GM23338 (cell line): ENCODE results near the gene MOGAT1. TPM values are rescaled to one million over a fixed set of nuclear protein-coding genes. Genes with fewer than 3 reads are reported as not detected.

Source experiments
- ATAC-seq: fragments of 200-7000 bp; cut with Tn5 transposase; 3 replicates; pipeline ENCODE4 v1.9.1; 2020
- DNase-seq: peaks from one replicate; pipeline ENCODE4 v3.0.0-alpha.2; 2015; ENCODE audit warnings: low spot score
- H2AFZ ChIP-seq: fragments of 200-600 bp; sonication (generic); 2 replicates; pipeline ENCODE4 v1.8.0; 2016; ENCODE audit warnings: antibody characterized with exemption, mild to moderate bottlenecking, moderate library complexity
- H3F3A ChIP-seq: fragments of 200-600 bp; sonication (generic); replicated peaks from 2 replicates; pipeline ENCODE4 v1.8.0; 2017; ENCODE audit warnings: antibody characterized with exemption, mixed run types, low read depth
- H3K27ac ChIP-seq: fragments of 200-600 bp; sonication (generic); 2 replicates; pipeline ENCODE4 v1.6.1; 2016; ENCODE audit warnings: low read depth
- H3K27me3 ChIP-seq: fragments of 200-600 bp; sonication (generic); 2 replicates; pipeline ENCODE4 v1.8.0; 2016; ENCODE audit warnings: mild to moderate bottlenecking, mixed run types, moderate library complexity; ENCODE audit not compliant: insufficient read depth
- H3K36me3 ChIP-seq: fragments of 200-600 bp; sonication (generic); 2 replicates; pipeline ENCODE4 v1.8.0; 2016; ENCODE audit warnings: mild to moderate bottlenecking; ENCODE audit not compliant: insufficient read depth
- H3K4me1 ChIP-seq: fragments of 200-600 bp; sonication (generic); 2 replicates; pipeline ENCODE4 v1.8.0; 2016; ENCODE audit warnings: mild to moderate bottlenecking, moderate library complexity; ENCODE audit not compliant: insufficient read depth
- H3K4me2 ChIP-seq: fragments of 200-600 bp; sonication (generic); 2 replicates; pipeline ENCODE4 v1.7.1; 2017; ENCODE audit warnings: mixed run types
- H3K4me3 ChIP-seq: fragments of 200-600 bp; sonication (generic); 2 replicates; pipeline ENCODE4 v1.6.1; 2016; ENCODE audit warnings: mixed run types
- H3K79me2 ChIP-seq: fragments of 200-600 bp; sonication (generic); replicated peaks from 2 replicates; pipeline ENCODE4 v1.8.0; 2017; ENCODE audit warnings: mild to moderate bottlenecking; ENCODE audit not compliant: insufficient read depth
- H3K9me2 ChIP-seq: fragments of 200-600 bp; sonication (generic); 2 replicates; pipeline ENCODE4 v1.8.0; 2017; ENCODE audit not compliant: insufficient read depth
- H4K20me1 ChIP-seq: fragments of 200-600 bp; sonication (generic); replicated peaks from 2 replicates; pipeline ENCODE4 v1.8.0; 2017; ENCODE audit warnings: mild to moderate bottlenecking; ENCODE audit not compliant: insufficient read depth
- H3K27ac Mint-ChIP-seq: 2 replicates; pipeline ENCODE4 v1.8.0; 2020; ENCODE audit warnings: inconsistent platforms, mild to moderate bottlenecking, moderate library complexity, mixed read lengths
- H3K27me3 Mint-ChIP-seq: 3 replicates; pipeline ENCODE4 v1.8.0; 2022; ENCODE audit warnings: low read depth, mild to moderate bottlenecking, moderate library complexity, mixed read lengths, inconsistent platforms; ENCODE audit not compliant: insufficient read depth, poor library complexity
- H3K36me3 Mint-ChIP-seq: 3 replicates; pipeline ENCODE4 v1.8.0; 2021; ENCODE audit warnings: low read depth, mild to moderate bottlenecking, inconsistent platforms, moderate library complexity, mixed read lengths
- H3K4me1 Mint-ChIP-seq: 3 replicates; pipeline ENCODE4 v1.8.0; 2020; ENCODE audit warnings: mild to moderate bottlenecking, inconsistent platforms, mixed read lengths
- H3K4me3 Mint-ChIP-seq: 3 replicates; pipeline ENCODE4 v1.8.0; 2021; ENCODE audit warnings: moderate library complexity, mild to moderate bottlenecking, inconsistent platforms, mixed read lengths
- H3K9me3 Mint-ChIP-seq: 3 replicates; pipeline ENCODE4 v1.8.0; 2020; ENCODE audit warnings: moderate library complexity, mild to moderate bottlenecking, inconsistent platforms, mixed read lengths
- CREB1 ChIP-seq: fragments of 250-450 bp; sonication (Bioruptor Pico); IDR thresholded peaks from 2 replicates; pipeline ENCODE4 v1.5.0; 2020; ENCODE audit warnings: low read depth, mild to moderate bottlenecking, moderate library complexity
- CTCF ChIP-seq, 2 experiments: fragments of 200-600 bp in 1 of 2; sonication (generic) in 1 of 2; conservative IDR thresholded peaks; 2 replicates each; pipeline versions ENCODE4 v1.5.1 to v1.6.1; 2016 to 2017; ENCODE audit warnings: antibody characterized with exemption in 2 of 2, low read depth in 2 of 2, mild to moderate bottlenecking in 2 of 2, moderate library complexity in 1 of 2
- ETS1 ChIP-seq: IDR thresholded peaks from 2 replicates; pipeline ENCODE4 v1.6.1; 2016; ENCODE audit warnings: antibody characterized with exemption
- POLR2AphosphoS5 ChIP-seq: IDR thresholded peaks from 2 replicates; pipeline ENCODE4 v1.6.1; 2016; ENCODE audit warnings: antibody characterized with exemption, low read depth
- REST ChIP-seq: IDR thresholded peaks from one replicate; pipeline ENCODE4 v1.6.1; 2018; ENCODE audit warnings: antibody characterized with exemption; ENCODE audit not compliant: unreplicated experiment
- polyA plus RNA-seq: library from polyadenylated mRNA; unstranded; fragments of >200 nt; fragmentation: Nextera tagmentation; extraction: Ambion mirVana; gene quantifications from 2 replicates; pipeline ENCODE4 v1.2.1, GENCODE V29; 2016
- total RNA-seq: library from RNA; depleted of rRNA; stranded (reverse); fragments of >200 nt; shearing (Covaris generic); gene quantifications from 2 replicates; pipeline ENCODE4 v1.2.3, GENCODE V29; 2014

Gene MOGAT1
- total and polyA plus RNA-seq, 2 experiments from 2014 or later: 0.86 to 0.94 TPM

GRCh38 chr2:222708274-222708710 is 36.8 kb downstream of the MOGAT1 start:
- ATAC-seq (peak; percentile 62), DNase-seq (peak; percentile 83)
- no peaks in the 10 kb centered on the region for H3K36me3 Mint-ChIP-seq
- no peak for TF ChIP-seq REST
- TF ChIP-seq CREB1 (CRISPR knock-in tag): no peak
- no peak for TF ChIP-seq ETS1
- peak; percentile 91 to 100 for TF ChIP-seq CTCF (conservative IDR thresholded peaks at IDR 0.05; ENCODE audit: low read depth in 2 of 2)
- Histone ChIP-seq H3K4me3 (no peak overlapping the region), H3K27ac (no peak overlapping the region), H2AFZ (no peak overlapping the region), H3K79me2 (no peaks in the 10 kb centered on the region), H3K9me2 (no peaks in the 10 kb centered on the region), H3F3A (no peaks in the 10 kb centered on the region), H4K20me1 (no peaks in the 10 kb centered on the region), H3K4me1 (peaks cover 21% of the 10 kb centered on the region), H3K4me2 (no peak overlapping the region), H3K27me3 (no peaks in the 10 kb centered on the region), H3K36me3 (no peaks in the 10 kb centered on the region)
- no peak overlapping the region for H3K4me3 Mint-ChIP-seq
- H3K27me3 Mint-ChIP-seq: peaks cover 4% of the 10 kb centered on the region
- H3K4me1 Mint-ChIP-seq: peaks cover 26% of the 10 kb centered on the region
- H3K9me3 Mint-ChIP-seq: no peaks in the 10 kb centered on the region
- H3K27ac Mint-ChIP-seq: no peak overlapping the region

GRCh38 chr2:222709191-222709891 is 37.9 kb downstream of the MOGAT1 start:
- H3K36me3 Mint-ChIP-seq: no peaks in the 10 kb centered on the region
- no peaks in the 10 kb centered on the region for H3K36me3 ChIP-seq
- H3K4me3 Mint-ChIP-seq: no peak overlapping the region
- H3K4me1 Mint-ChIP-seq: peaks cover 26% of the 10 kb centered on the region
- no peaks in the 10 kb centered on the region for H3K9me3 Mint-ChIP-seq
- H3K4me1 ChIP-seq: peaks cover 17% of the 10 kb centered on the region
- DNase-seq (peak; percentile 42), ATAC-seq (peak; percentile 80)
- H3K9me2 ChIP-seq: no peaks in the 10 kb centered on the region
- H3K27ac Mint-ChIP-seq: peak overlapping the region; percentile 41; the same call in 1 of the 2 replicates
- H3K4me3 ChIP-seq: no peak overlapping the region
- H3K27ac ChIP-seq: no peak overlapping the region; the same call in 1 of the 2 replicates
- H3K4me2 ChIP-seq: no peak overlapping the region
- no peaks in the 10 kb centered on the region for H3K27me3 ChIP-seq
- peak overlapping the region; percentile 70 for H2AFZ ChIP-seq
- H3K27me3 Mint-ChIP-seq: peaks cover 4% of the 10 kb centered on the region
- TF ChIP-seq CTCF (conservative IDR thresholded peaks at IDR 0.05; ENCODE audit: low read depth in 2 of 2) (no peak), POLR2AphosphoS5 (no peak)
- no peaks in the 10 kb centered on the region for H3K79me2 ChIP-seq
- no peaks in the 10 kb centered on the region for H3F3A ChIP-seq
- no peaks in the 10 kb centered on the region for H4K20me1 ChIP-seq
